Measurements from ENCODE around the gene PRKCH.
"Not testable (repeated sequence)": the region's sequence is repeated elsewhere in the genome, so short reads cannot be mapped to it uniquely, and the experiment has no call there.

Gene PRKCH

DNA sequence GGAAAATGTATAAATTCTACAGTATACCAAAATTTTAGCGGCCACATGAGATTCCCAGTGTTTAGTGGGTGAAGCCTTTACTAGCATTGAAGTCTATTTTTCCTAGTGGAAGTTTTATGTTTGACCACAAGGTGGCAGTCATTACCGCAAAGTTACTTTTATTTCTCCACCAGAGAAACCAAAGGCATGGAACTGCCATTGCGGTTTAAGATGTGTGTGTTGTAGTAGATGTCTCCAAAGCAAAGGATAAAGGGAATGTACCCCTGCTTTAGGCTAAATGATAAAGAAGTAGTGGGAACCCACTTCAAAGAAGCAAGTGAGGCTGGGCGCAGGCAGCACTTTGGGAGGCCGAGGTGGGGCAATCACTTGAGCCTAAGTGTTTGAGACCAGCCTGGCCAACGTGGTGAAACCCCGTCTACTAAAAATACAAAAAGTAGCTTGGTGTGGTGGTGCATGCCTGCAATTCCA is 140.5 kb downstream of the PRKCH start:
- peak; percentile 34 for DNase-seq (ENCODE audit: extremely low read depth, low read depth)
- TF ChIP-seq, protein P1, sequence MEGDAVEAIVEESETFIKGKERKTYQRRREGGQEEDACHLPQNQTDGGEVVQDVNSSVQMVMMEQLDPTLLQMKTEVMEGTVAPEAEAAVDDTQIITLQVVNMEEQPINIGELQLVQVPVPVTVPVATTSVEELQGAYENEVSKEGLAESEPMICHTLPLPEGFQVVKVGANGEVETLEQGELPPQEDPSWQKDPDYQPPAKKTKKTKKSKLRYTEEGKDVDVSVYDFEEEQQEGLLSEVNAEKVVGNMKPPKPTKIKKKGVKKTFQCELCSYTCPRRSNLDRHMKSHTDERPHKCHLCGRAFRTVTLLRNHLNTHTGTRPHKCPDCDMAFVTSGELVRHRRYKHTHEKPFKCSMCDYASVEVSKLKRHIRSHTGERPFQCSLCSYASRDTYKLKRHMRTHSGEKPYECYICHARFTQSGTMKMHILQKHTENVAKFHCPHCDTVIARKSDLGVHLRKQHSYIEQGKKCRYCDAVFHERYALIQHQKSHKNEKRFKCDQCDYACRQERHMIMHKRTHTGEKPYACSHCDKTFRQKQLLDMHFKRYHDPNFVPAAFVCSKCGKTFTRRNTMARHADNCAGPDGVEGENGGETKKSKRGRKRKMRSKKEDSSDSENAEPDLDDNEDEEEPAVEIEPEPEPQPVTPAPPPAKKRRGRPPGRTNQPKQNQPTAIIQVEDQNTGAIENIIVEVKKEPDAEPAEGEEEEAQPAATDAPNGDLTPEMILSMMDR (IDR thresholded peaks at IDR 0.05; ENCODE audit: low read depth, low read length): peak; percentile 52

DNA sequence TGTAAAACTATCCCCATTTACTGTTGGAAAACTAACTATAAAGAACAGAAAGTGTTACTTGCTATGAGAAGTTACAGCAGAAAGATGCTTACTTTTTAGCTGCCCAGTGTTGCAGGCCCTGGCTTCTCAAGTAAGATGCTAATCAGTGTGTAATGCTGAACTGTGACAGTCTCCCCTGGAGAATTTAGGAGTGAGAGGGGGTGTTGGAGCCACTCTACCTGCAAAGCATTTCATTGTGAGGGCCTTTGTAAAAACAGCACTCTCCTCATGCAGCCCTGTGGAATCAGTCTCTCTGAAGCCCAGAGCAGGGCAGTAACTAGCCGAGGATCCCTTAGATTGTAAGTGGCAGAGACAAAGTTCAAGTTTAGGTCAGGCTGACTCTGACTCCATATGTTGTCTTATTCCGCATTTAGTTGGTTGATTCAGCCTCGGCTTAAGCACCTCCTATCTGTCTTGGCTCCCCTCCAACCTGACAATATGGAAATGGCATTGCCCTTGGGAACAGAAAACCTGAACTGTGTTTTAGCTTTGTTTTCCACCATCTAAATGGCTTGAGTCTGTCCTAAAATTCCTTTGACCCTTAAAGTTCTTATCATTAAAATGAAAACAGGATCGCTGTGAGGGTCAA is 141.3 kb downstream of the PRKCH start:
- peak; percentile 19 for DNase-seq (ENCODE audit: extremely low read depth, low read depth)
- TF ChIP-seq, protein P1 (IDR thresholded peaks at IDR 0.05; ENCODE audit: low read depth, low read length): no peak

DNA sequence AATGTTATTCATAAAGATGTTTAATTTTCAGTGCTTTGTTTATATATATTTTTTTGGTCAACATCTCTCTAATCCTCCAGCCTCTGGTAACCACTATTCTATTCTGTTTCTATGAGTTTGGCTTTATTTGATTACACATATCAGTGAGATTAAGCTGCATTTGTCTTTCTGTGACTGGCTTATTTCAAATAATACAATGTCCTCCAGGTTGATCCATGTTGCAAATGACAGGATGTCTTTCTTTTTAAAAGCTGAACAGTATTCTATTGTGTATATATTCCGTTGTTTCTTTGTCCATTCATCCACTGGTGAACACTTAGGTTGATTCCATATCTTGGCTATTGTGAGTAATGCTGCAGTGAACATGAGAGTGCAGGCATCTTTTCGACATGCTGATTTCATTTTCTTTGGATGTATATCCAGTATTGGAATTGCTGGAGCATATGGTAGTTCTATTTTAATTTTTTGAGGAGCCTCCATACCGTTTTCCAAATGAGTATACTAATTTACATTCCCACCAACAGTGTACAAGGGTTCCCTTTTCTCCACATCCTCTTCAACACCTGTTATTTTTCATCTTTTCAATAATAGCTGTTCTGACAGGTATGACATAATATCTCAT is 142.4 kb downstream of the PRKCH start:
- DNase-seq (ENCODE audit: extremely low read depth, low read depth): no peak
- TF ChIP-seq, protein P1 (IDR thresholded peaks at IDR 0.05; ENCODE audit: low read depth, low read length): no peak

GRCh38 chr14:61464539-61465320 is 143.4 kb downstream of the PRKCH start:
- not testable (repeated sequence) for DNase-seq (ENCODE audit: extremely low read depth, low read depth)

DNA sequence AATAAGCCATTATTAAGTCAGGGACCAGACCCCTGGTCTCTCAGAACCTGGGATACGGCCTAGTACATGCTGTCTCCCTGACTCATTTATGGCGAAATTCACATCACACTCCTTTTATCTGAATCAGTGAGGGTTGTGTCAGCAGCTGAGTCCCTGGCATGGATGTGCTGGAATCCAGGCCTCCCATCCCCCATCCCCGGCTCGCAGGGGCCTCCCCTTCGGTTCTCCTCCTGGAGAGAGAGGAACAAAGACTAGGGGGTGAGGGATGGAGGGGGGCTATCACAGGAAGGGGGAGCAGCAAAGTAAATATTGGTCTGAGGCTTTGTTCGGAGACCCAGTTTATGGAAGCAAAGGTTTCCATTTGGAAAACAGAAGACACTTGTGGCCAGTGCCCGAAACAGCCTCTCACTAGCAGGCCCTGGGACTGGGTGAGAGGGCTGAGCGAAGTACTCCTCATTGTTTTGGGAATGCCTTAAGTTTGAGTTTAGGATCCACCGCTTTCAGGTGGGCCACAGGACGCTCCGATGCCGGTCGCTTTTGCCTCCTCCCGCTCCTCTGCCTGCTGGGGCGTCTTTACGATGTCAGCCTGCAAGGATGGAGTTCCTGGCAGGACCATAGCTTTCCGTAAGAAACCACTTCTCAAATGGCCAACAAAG is 145.0 kb downstream of the PRKCH start:
- TF ChIP-seq, protein P1 (IDR thresholded peaks at IDR 0.05; ENCODE audit: low read depth, low read length): no peak
- DNase-seq (ENCODE audit: extremely low read depth, low read depth): no peak

DNA sequence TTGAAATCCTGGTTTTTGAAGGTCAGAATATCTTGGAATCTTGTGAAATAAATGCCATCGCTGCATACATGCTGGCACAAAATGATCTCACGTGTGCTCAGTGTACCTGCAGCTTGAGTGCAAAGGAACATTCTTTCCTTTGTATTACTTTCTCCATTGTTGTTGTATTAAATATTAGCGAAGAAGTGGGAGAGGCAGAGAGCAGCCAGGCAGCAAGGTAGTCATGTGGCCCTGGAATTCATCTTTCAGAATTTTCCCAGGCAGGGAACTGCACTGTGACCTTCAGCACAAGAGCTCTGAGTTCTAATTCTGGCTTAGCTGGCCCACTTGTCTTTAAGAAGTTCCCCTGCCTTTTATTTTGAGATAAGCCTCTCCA is 145.5 kb downstream of the PRKCH start:
- TF ChIP-seq, protein P1 (IDR thresholded peaks at IDR 0.05; ENCODE audit: low read depth, low read length): no peak
- DNase-seq (ENCODE audit: extremely low read depth, low read depth): no peak

- TF ChIP-seq, protein P1 (IDR thresholded peaks at IDR 0.05; ENCODE audit: low read depth, low read length): no peak
- no peak for DNase-seq (ENCODE audit: extremely low read depth, low read depth)
These were observed 145.9 kb downstream of the PRKCH start for GRCh38 chr14:61467296-61467695.

Data from AG09319 (cell line).